Ectodermal cell (in vitro differentiated cells): ENCODE data around the gene H2AZ1.
A peak's percentile ranks its signal among the peaks of the same experiment; 100 is the strongest.
"Not testable (repeated sequence)": the region's sequence is repeated elsewhere in the genome, so short reads cannot be mapped to it uniquely, and the experiment has no call there.

Experiments used
- H3K27ac ChIP-seq: 2 replicates; pipeline ENCODE4 v1.7.0; 2013; ENCODE audit warnings: mild to moderate bottlenecking, low read depth, low read length; ENCODE audit not compliant: insufficient read depth, poor library complexity, severe bottlenecking
- H3K27me3 ChIP-seq: 2 replicates; pipeline ENCODE4 v1.7.0; 2013; ENCODE audit warnings: mild to moderate bottlenecking, low read length; ENCODE audit not compliant: insufficient read depth, control insufficient read depth, poor library complexity, severe bottlenecking
- H3K36me3 ChIP-seq: one replicate; pipeline ENCODE4 v1.7.0; 2013; ENCODE audit warnings: low read length; ENCODE audit not compliant: control insufficient read depth, insufficient read depth
- H3K4me1 ChIP-seq: one replicate; pipeline ENCODE4 v1.7.0; 2013; ENCODE audit warnings: low read length; ENCODE audit not compliant: control insufficient read depth, insufficient read depth
- H3K4me3 ChIP-seq: 2 replicates; pipeline ENCODE4 v1.7.0; 2013; ENCODE audit warnings: low read depth, low read length, control low read depth; ENCODE audit not compliant: insufficient read depth
- H3K9me3 ChIP-seq: 2 replicates; pipeline ENCODE4 v1.7.0; 2013; ENCODE audit warnings: mild to moderate bottlenecking, low read length, moderate library complexity; ENCODE audit not compliant: control insufficient read depth
- whole genome bisulfite sequencing, 2 experiments: methylation state at CpG; one replicate each; pipeline ENCODE4 v1.1.7; 2013; ENCODE audit warnings: missing lambda C conversion rate in 2 of 2; 5-methylcytosine and 5-hydroxymethylcytosine counted together

H2AZ1 gene

DNA sequence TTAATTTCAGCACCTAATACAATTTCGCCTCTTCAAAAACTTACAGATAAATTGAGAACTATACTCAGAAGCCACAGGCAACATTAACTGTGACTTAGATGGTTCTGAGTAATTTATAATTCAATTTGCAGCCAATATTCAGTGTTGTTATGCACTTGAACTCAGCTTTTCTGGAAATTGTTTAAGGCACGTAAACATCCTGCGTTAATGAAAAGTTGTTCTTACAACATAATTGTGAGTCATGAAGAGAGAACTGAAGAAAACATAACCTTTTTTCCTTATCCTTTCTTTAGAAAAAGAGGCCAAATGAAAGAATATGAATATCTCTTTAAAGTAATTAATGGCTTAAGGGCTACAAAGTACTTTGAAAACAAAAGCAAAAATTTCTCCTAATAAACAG lies 16.6 kb upstream of the H2AZ1 start:
- Histone ChIP-seq H3K9me3 (no peaks in the 10 kb centered on the region), H3K36me3 (no peaks in the 10 kb centered on the region), H3K4me1 (no peaks in the 10 kb centered on the region), H3K27me3 (no peaks in the 10 kb centered on the region), H3K27ac (no peak overlapping the region), H3K4me3 (no peak overlapping the region)
- WGBS, 2 experiments: 100% methylated on average over 2 to 3 of the region's 3 CpGs

DNA sequence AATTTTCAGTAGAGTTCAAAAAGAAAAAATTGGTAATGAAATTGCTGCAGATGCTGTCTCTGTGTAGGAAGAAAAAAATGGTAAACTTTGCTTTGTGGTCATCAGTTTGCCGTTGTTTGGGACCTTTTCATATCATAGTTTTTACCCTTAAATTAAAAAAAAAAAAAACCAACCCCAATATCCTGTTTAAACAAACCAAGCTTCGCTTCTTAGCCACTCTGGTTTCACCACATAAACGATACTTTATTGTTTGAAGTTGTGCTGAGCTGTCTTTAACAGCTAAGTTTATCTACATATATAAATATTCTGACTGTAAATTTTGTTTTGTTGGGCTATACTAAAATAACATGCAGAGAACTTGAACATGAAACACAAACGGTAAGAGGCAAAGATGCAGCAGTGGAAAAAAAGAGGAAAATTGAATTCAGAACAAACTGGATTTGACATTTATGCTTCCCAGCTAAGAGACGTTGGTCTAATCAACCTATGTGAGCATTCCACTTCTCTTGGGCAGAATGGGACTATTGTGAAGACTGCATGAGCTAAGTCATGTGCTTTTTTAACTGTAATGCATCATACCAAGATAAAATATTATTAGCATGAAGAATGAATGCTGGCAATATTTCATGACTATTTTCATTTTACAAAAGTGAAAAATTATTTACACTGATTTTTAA lies 15.7 kb upstream of the H2AZ1 start:
- Histone ChIP-seq H3K9me3 (no peaks in the 10 kb centered on the region), H3K36me3 (no peaks in the 10 kb centered on the region), H3K4me1 (no peaks in the 10 kb centered on the region), H3K27me3 (no peaks in the 10 kb centered on the region), H3K4me3 (no peak overlapping the region), H3K27ac (no peak overlapping the region)
- 92 to 96% methylated on average over 3 to 4 of the region's 5 CpGs for WGBS, 2 experiments

DNA sequence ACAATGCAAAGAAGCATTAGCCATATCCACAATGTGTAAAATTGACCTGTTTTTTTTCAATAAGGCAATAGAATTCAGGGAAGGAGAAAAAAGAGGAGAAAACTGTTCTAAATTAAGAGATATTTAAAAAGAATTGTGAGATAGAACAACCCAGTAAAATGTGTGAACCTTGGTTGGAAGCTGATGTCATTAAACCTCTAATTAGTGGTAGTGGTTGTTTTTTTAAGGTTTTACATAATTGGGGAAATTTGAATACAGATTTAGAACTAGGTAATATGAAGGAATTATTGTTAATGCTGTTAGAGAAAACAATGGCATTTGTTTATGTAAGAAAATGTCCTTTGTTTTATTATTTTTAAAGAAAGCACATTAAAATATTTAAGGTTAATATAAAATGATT lies 15.1 kb upstream of the H2AZ1 start:
- Histone ChIP-seq H3K4me1 (no peaks in the 10 kb centered on the region), H3K27ac (no peak overlapping the region), H3K27me3 (no peaks in the 10 kb centered on the region), H3K36me3 (no peaks in the 10 kb centered on the region), H3K4me3 (no peak overlapping the region), H3K9me3 (no peaks in the 10 kb centered on the region)

DNA sequence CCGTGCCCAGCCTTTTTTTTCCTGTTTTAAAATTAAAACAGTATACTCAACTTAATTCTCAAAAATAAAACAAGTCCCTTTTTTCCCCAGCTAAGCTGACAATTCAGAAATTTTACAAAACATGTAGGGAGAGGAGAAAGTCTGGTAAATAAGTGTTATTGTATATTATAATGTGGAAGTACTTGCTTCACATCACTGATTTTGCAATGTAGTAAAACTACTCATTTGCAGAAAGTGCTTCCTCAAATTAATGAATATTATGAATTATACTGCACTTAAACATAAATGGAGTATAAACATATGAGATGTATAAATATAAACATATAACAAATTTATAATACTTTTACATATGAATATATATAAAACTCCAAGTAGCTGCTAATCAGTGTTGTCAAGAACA lies 11.6 kb upstream of the H2AZ1 start:
- no peaks in the 10 kb centered on the region for H3K4me1 ChIP-seq
- H3K27ac ChIP-seq: no peak overlapping the region
- H3K9me3 ChIP-seq: no peaks in the 10 kb centered on the region
- WGBS, 2 experiments: 89 to 96% methylated on average over 1 of the region's 1 CpG
- no peak overlapping the region for H3K4me3 ChIP-seq
- H3K27me3 ChIP-seq: no peaks in the 10 kb centered on the region
- no peaks in the 10 kb centered on the region for H3K36me3 ChIP-seq

DNA sequence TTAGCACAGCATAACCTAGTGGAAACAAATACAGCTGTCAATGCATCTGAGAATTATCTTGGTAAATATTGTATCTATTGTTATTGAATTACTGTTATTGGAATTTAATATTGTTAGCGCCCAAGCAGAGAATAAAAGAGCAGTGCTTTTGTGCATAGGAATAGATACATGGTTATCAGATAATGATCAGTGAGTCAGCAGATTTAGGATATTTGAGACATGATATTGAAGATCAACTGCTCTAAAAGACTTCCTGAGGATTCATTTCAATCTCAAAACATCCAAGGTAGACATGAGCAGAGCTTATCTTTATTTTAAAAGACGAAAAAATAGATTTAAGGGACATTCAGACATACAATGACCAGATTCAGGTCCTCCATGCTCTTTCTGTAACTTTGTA lies 10.6 kb upstream of the H2AZ1 start:
- WGBS, 2 experiments: 98 to 100% methylated on average over 2 of the region's 2 CpGs
- no peaks in the 10 kb centered on the region for H3K9me3 ChIP-seq
- no peak overlapping the region for H3K27ac ChIP-seq
- H3K4me3 ChIP-seq: no peak overlapping the region
- H3K36me3 ChIP-seq: no peaks in the 10 kb centered on the region
- H3K4me1 ChIP-seq: no peaks in the 10 kb centered on the region
- no peaks in the 10 kb centered on the region for H3K27me3 ChIP-seq

DNA sequence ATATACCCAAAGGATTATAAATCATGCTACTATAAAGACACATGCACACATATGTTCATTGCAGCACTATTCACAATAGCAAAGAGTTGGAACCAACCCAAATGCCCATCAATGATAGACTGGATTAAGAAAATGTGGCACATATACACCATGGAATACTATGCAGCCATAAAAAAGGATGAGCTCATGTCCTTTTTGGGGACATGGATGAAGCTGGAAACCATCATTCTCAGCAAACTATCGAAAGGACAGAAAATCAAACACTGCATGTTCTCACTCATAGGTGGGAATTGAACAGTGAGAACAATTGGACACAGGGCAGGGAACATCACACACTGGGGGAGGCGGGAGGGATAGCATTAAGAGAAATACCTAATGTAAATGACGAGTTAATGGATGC lies 8.1 kb upstream of the H2AZ1 start:
- not testable (repeated sequence) for H3K9me3 ChIP-seq, H3K27me3 ChIP-seq, H3K4me3 ChIP-seq, H3K27ac ChIP-seq, H3K4me1 ChIP-seq, H3K36me3 ChIP-seq
- WGBS, 2 experiments: 89 to 96% methylated on average over 2 to 3 of the region's 3 CpGs

DNA sequence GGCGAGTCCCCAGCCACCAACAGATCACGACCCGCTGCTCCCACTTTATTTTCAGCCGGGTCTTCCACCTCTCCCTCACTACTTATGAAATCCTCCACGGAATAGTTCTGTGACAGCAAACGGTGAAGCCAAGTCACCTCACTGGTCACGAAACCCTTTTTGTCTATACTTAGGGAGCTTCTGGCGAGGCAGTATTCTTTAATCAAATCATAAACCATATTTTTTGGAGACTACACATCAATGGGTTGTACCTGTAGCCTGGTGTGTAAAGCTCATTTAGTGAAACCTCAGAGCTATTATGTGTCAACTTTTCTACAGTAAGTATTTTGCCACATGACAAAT lies 809 bp upstream of the H2AZ1 start:
- Histone ChIP-seq H3K27me3 (no peaks in the 10 kb centered on the region), H3K36me3 (peaks cover 4% of the 10 kb centered on the region), H3K4me3 (peak overlapping the region; percentile 96), H3K27ac (peak overlapping the region; percentile 84), H3K9me3 (no peaks in the 10 kb centered on the region), H3K4me1 (peaks cover 8% of the 10 kb centered on the region)
- 8 to 14% methylated on average over 8 of the region's 8 CpGs for WGBS, 2 experiments

DNA sequence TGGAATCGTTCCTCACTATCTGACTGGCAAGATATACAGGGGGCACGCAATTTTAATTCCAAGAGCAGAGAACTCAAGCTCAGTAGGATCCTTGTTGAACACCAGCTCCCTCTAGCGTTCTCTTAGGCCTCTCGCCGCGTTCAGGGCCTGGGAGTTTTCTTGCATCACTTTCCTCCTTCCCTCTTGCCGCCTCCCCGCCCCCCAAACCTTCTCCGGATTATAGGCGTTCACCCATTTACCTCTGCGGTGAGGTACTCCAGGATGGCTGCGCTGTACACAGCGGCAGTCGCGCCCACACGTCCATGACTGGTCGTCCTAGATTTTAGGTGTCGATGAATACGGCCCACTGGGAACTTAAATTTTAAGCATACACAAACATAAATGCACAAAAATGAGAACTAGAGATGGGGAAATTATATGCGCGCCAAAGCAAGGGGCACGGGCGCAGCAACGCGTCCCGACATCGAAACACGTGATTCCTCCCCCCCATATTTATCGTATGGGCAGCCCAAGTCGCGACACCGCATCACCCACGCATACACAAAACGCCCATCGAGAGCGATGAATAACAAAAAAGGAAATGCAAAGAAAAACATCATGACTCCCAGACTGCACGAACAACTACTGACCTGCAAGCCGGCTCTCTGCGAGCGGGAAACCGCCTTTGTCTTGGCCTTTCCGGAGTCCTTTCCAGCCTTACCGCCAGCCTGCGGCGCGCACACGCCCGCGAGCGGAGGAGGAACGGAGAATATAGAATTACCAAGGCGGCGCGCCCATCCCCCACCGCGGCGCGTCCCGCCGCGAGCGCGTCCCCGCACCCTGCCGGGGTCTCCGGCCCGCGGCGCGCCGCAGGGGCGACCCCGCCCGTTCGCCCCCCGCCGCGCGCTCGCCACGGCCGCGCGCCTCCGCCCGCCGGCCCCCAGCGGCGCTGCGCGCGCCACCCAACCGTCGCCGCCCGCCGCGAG lies 759 bp downstream of the H2AZ1 start:
- WGBS, 2 experiments: 0% methylated on average over 98 of the region's 98 CpGs
- H3K27me3 ChIP-seq: no peaks in the 10 kb centered on the region
- H3K27ac ChIP-seq: peak overlapping the region; percentile 98
- H3K4me3 ChIP-seq: peak overlapping the region; percentile 96
- peaks cover 4% of the 10 kb centered on the region for H3K36me3 ChIP-seq
- H3K9me3 ChIP-seq: no peaks in the 10 kb centered on the region
- H3K4me1 ChIP-seq: peaks cover 11% of the 10 kb centered on the region

DNA sequence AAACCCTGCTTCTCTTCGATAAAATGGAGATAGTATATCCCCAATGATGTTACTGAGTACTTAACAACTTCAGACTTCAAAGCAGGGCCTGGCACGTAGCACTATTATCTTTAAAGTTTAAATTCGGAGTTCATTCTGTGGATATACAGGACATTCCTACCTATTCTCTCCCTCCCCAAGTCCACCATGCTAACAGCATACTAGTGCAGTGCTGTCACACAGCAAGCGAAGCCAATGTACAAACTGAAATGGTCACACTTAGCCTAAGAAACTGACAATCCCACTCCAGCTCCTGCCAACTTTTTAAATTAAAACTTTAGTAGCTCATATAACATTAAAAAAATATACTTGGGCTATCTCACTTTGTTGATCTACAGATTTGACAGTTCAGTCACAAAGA lies 2.5 kb downstream of the H2AZ1 start:
- no peak overlapping the region for H3K27ac ChIP-seq
- H3K27me3 ChIP-seq: no peaks in the 10 kb centered on the region
- H3K4me1 ChIP-seq: peaks cover 11% of the 10 kb centered on the region
- WGBS, 2 experiments: 91 to 92% methylated on average over 4 of the region's 4 CpGs
- H3K4me3 ChIP-seq: peak overlapping the region; percentile 96
- no peaks in the 10 kb centered on the region for H3K9me3 ChIP-seq
- peaks cover 4% of the 10 kb centered on the region for H3K36me3 ChIP-seq

DNA sequence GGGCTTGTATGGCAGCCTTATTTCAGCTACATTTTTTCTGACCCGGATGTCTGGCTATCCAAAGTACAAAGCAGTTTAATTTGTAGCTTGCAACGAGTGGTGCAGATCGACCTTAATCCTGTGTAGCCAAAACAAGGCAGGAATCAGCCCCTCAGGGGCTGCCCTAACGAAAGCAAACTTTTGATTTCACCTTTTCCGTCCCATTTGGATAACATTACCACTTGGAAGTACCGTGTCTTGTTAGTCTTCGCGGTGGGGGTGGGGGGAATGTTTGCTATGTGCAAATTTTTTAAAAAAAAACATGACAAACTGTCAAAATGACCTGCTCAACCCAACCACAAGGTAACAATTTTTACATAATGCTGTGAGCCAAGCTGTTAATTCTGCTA lies 2.9 kb downstream of the H2AZ1 start:
- Histone ChIP-seq H3K9me3 (no peaks in the 10 kb centered on the region), H3K36me3 (peaks cover 4% of the 10 kb centered on the region), H3K4me3 (peak overlapping the region; percentile 79), H3K4me1 (peaks cover 11% of the 10 kb centered on the region), H3K27ac (peak overlapping the region; percentile 91), H3K27me3 (no peaks in the 10 kb centered on the region)
- 27 to 33% methylated on average over 5 of the region's 8 CpGs for WGBS, 2 experiments
